Activated naive CD8-positive, alpha-beta T cell treated with anti-CD3 and anti-CD28 coated beads for 36 hours (primary cell): Measurements from ENCODE around the gene GFOD2. TPM values are rescaled to one million over a fixed set of nuclear protein-coding genes. Genes with fewer than 3 reads are reported as not detected.
"Not testable (repeated sequence)": the region's sequence is repeated elsewhere in the genome, so short reads cannot be mapped to it uniquely, and the experiment has no call there.

Experiments used
- DNase-seq: peaks from one replicate; pipeline ENCODE4 v3.0.0; 2021
- H3K27ac Mint-ChIP-seq: one replicate; pipeline ENCODE4 v1.8.0; 2022; ENCODE audit warnings: mild to moderate bottlenecking, moderate library complexity, mixed read lengths
- H3K27me3 Mint-ChIP-seq: one replicate; pipeline ENCODE4 v1.8.0; 2022; ENCODE audit warnings: mild to moderate bottlenecking, mixed read lengths
- H3K36me3 Mint-ChIP-seq: one replicate; pipeline ENCODE4 v1.8.0; 2021; ENCODE audit warnings: mild to moderate bottlenecking, mixed read lengths
- H3K4me1 Mint-ChIP-seq: one replicate; pipeline ENCODE4 v1.8.0; 2021; ENCODE audit warnings: mixed read lengths
- H3K4me3 Mint-ChIP-seq: one replicate; pipeline ENCODE4 v1.8.0; 2022; ENCODE audit warnings: mild to moderate bottlenecking, moderate library complexity, mixed read lengths
- H3K9me3 Mint-ChIP-seq: one replicate; pipeline ENCODE4 v1.8.0; 2022; ENCODE audit warnings: mixed read lengths
- total RNA-seq, 2 experiments: library from RNA; stranded (reverse); gene quantifications; one replicate each; pipeline ENCODE4 v1.2.3, GENCODE V29; 2021

GFOD2 gene
- 10 to 100 TPM; 13.1 to 14.0 TPM for total RNA-seq

GRCh38 chr16:67719048-67719777, at the start of gene GFOD2:
GFOD2 (minus strand) TSS chr16:67719316; CDS start chr16:67685715, 33,601 bp downstream.
- no peaks in the 10 kb centered on the region for H3K27me3 Mint-ChIP-seq
- H3K4me3 Mint-ChIP-seq: peak within 1 kb of the TSS; percentile 94
- H3K27ac Mint-ChIP-seq: peak within 1 kb of the TSS; percentile 95
- DNase-seq: peak; percentile 96
- H3K36me3 Mint-ChIP-seq: no peaks in the 10 kb centered on the region
- H3K9me3 Mint-ChIP-seq: no peaks in the 10 kb centered on the region
- H3K4me1 Mint-ChIP-seq: peaks cover 28% of the 10 kb centered on the region

DNA sequence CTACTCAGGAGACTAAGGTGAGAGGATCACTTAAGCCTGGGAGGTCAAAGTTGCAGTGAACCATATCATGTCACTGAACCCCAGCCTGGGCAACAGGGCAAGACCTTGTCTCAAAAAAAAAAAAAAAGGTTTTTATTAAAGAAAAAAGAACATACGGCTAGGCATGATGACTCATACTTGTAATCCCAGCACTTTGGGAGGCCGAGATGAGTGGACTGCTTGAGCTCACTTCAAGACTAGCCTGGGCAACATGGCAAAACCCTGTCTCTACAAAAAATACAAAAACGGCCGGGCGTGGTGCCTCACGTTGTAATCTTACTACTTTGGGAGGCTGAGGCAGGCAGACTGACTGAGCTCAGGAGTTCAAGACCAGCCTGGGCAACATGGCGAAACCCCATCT, 48.8 kb upstream of the GFOD2 start:
- no peak for DNase-seq
- Mint-ChIP-seq H3K9me3 (no peaks in the 10 kb centered on the region), H3K27ac (no peak overlapping the region), H3K27me3 (no peaks in the 10 kb centered on the region), H3K4me3 (no peak overlapping the region), H3K4me1 (peaks cover 2% of the 10 kb centered on the region), H3K36me3 (peaks cover 7% of the 10 kb centered on the region)

DNA sequence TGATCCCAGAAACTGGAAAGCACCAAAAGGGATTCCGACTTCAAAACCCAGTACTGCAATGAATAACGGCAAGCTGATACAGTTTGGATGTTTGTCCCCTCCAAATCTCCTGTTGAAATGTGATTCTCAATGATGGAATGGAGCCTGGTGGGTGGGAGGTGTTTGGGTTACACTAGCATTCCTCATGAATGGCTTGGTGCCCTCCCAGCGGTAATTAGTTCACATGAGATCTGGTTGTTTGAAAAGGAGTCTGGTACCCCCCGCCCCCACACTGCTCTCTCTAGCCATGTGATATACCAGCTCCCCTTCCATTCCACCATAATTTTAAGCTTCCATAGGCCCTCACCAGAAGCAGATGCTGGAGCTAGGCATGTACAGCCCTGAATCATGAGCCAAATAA, 47.2 kb upstream of the GFOD2 start:
- DNase-seq: no peak
- Mint-ChIP-seq H3K36me3 (no peaks in the 10 kb centered on the region), H3K27me3 (no peaks in the 10 kb centered on the region), H3K9me3 (no peaks in the 10 kb centered on the region), H3K27ac (no peak overlapping the region), H3K4me1 (peaks cover under 1% of the 10 kb centered on the region), H3K4me3 (no peak overlapping the region)

- Mint-ChIP-seq H3K36me3 (no peaks in the 10 kb centered on the region), H3K27ac (no peak overlapping the region), H3K4me1 (peaks cover 11% of the 10 kb centered on the region)
These were observed 45.1 kb upstream of the GFOD2 start for GRCh38 chr16:67764158-67764667.

DNA sequence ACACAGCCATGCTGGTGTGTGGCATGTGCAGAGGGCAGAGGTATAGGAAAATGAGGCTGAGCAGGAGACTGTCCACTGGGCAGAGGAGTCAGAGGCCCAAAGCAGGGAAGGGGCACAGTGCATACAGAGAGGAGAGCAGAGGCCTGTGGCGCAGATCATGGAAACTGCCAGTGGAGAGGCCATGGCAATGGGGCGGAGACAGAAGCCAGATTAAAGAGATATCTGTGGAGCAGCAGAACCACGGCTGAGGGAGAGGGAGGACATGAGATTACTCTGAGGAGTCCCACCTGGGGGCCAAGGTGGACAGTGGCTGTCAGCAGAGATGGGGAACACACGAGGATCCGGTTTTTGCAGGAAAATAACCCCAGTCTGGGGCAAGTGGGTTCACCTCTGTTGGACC, 44.0 kb upstream of the GFOD2 start:
- Mint-ChIP-seq H3K9me3 (no peaks in the 10 kb centered on the region), H3K27ac (no peak overlapping the region)

More at GRCh38 chr16:67764158-67764667, 45.1 kb upstream of the GFOD2 start:
- no peaks in the 10 kb centered on the region for H3K27me3 Mint-ChIP-seq
- no peak for DNase-seq
- H3K9me3 Mint-ChIP-seq: no peaks in the 10 kb centered on the region
- H3K4me3 Mint-ChIP-seq: no peak overlapping the region

GRCh38 chr16:67762385-67762784, 43.3 kb upstream of the GFOD2 start:
- H3K4me3 Mint-ChIP-seq: no peak overlapping the region
- no peak overlapping the region for H3K27ac Mint-ChIP-seq
- H3K9me3 Mint-ChIP-seq: no peaks in the 10 kb centered on the region
- H3K27me3 Mint-ChIP-seq: no peaks in the 10 kb centered on the region
- H3K4me1 Mint-ChIP-seq: peaks cover 11% of the 10 kb centered on the region
- no peak for DNase-seq
- no peaks in the 10 kb centered on the region for H3K36me3 Mint-ChIP-seq

More for the DNA sequence above, 44.0 kb upstream of the GFOD2 start:
- DNase-seq: no peak
- H3K4me3 Mint-ChIP-seq: no peak overlapping the region
- H3K36me3 Mint-ChIP-seq: no peaks in the 10 kb centered on the region
- peaks cover 11% of the 10 kb centered on the region for H3K4me1 Mint-ChIP-seq
- no peaks in the 10 kb centered on the region for H3K27me3 Mint-ChIP-seq

GRCh38 chr16:67761924-67762323, 42.8 kb upstream of the GFOD2 start:
- H3K4me1 Mint-ChIP-seq: peaks cover 11% of the 10 kb centered on the region
- H3K27me3 Mint-ChIP-seq: no peaks in the 10 kb centered on the region

GRCh38 chr16:67760956-67761230, 41.8 kb upstream of the GFOD2 start:
- Mint-ChIP-seq H3K36me3 (no peaks in the 10 kb centered on the region), H3K27me3 (no peaks in the 10 kb centered on the region), H3K9me3 (no peaks in the 10 kb centered on the region), H3K27ac (peak overlapping the region; percentile 57), H3K4me1 (peaks cover 11% of the 10 kb centered on the region), H3K4me3 (no peak overlapping the region)
- no peak for DNase-seq

More at GRCh38 chr16:67761924-67762323, 42.8 kb upstream of the GFOD2 start:
- no peak for DNase-seq
- H3K27ac Mint-ChIP-seq: no peak overlapping the region
- H3K4me3 Mint-ChIP-seq: no peak overlapping the region
- no peaks in the 10 kb centered on the region for H3K9me3 Mint-ChIP-seq
- no peaks in the 10 kb centered on the region for H3K36me3 Mint-ChIP-seq

- Mint-ChIP-seq H3K27ac (peak overlapping the region; percentile 57), H3K36me3 (no peaks in the 10 kb centered on the region), H3K4me1 (peaks cover 11% of the 10 kb centered on the region), H3K27me3 (no peaks in the 10 kb centered on the region), H3K9me3 (no peaks in the 10 kb centered on the region), H3K4me3 (no peak overlapping the region)
- DNase-seq: no peak
These were observed 41.3 kb upstream of the GFOD2 start for GRCh38 chr16:67760206-67760955.

GRCh38 chr16:67758966-67759365, 39.9 kb upstream of the GFOD2 start:
- H3K9me3 Mint-ChIP-seq: no peaks in the 10 kb centered on the region
- no peak overlapping the region for H3K4me3 Mint-ChIP-seq
- no peaks in the 10 kb centered on the region for H3K27me3 Mint-ChIP-seq
- H3K4me1 Mint-ChIP-seq: peaks cover 11% of the 10 kb centered on the region
- H3K27ac Mint-ChIP-seq: no peak overlapping the region
- no peaks in the 10 kb centered on the region for H3K36me3 Mint-ChIP-seq
- no peak for DNase-seq

DNA sequence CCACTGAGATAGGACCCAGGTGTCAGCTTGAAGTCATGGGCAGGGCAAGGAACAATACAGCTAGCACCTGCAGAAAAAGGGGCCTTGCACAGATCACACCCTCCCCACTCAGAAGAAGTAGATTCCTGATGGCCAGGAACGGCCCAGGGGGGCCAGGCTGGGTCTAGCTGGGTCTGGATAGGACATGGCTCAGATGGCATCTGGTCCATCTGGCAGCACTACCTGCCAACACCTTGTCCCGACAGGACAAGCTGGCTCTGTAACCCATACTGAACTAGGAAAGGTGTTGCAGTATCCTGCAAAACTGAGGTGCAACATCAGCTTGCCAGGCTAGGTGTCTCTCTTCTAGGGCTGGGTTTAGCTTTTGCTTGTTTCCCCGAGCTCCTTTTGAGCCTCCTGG, 38.9 kb upstream of the GFOD2 start:
- Mint-ChIP-seq H3K9me3 (no peaks in the 10 kb centered on the region), H3K36me3 (no peaks in the 10 kb centered on the region), H3K27me3 (no peaks in the 10 kb centered on the region), H3K4me1 (peaks cover 11% of the 10 kb centered on the region), H3K27ac (no peak overlapping the region), H3K4me3 (no peak overlapping the region)
- no peak for DNase-seq

GRCh38 chr16:67752641-67753040, 33.5 kb upstream of the GFOD2 start:
- DNase-seq: no peak
- no peak overlapping the region for H3K27ac Mint-ChIP-seq
- no peak overlapping the region for H3K4me3 Mint-ChIP-seq
- no peaks in the 10 kb centered on the region for H3K27me3 Mint-ChIP-seq
- H3K9me3 Mint-ChIP-seq: no peaks in the 10 kb centered on the region
- no peaks in the 10 kb centered on the region for H3K36me3 Mint-ChIP-seq
- peaks cover 5% of the 10 kb centered on the region for H3K4me1 Mint-ChIP-seq

DNA sequence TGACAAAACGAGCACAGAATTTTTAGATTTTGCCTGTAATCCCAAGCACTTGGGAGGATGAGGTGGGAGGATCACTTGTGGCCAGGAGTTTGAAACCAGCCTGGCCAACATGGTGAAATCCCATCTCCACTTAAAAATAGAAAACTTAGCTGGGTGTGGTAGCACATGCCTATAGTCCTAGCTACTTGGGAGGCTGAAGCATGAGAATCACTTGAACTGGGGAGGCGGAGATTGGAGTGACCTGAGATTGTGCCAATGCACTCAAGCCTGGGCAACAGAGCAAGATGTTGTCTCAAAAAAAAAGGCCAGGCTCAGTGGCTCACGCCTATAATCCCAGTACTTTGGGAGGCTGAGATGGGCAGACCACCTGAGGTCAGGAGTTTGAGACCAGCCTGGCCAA, 32.2 kb upstream of the GFOD2 start:
- not testable (repeated sequence) for H3K27ac Mint-ChIP-seq, H3K4me3 Mint-ChIP-seq, H3K36me3 Mint-ChIP-seq, H3K27me3 Mint-ChIP-seq, H3K4me1 Mint-ChIP-seq, DNase-seq, H3K9me3 Mint-ChIP-seq

GRCh38 chr16:67750466-67750865, 31.4 kb upstream of the GFOD2 start:
- no peak for DNase-seq
- Mint-ChIP-seq H3K36me3 (no peaks in the 10 kb centered on the region), H3K4me3 (no peak overlapping the region), H3K27me3 (no peaks in the 10 kb centered on the region), H3K9me3 (no peaks in the 10 kb centered on the region), H3K27ac (no peak overlapping the region), H3K4me1 (peaks cover 5% of the 10 kb centered on the region)

- no peak for DNase-seq
- Mint-ChIP-seq H3K27me3 (no peaks in the 10 kb centered on the region), H3K36me3 (no peaks in the 10 kb centered on the region), H3K9me3 (no peaks in the 10 kb centered on the region), H3K4me3 (no peak overlapping the region), H3K4me1 (peaks cover 5% of the 10 kb centered on the region), H3K27ac (no peak overlapping the region)
These were observed 30.4 kb upstream of the GFOD2 start for GRCh38 chr16:67749436-67750078.
